Cardiac muscle cell (in vitro differentiated cells and primary cell): ENCODE measurements around the gene PARVB. TPM values are rescaled to one million over a fixed set of nuclear protein-coding genes. Genes with fewer than 3 reads are reported as not detected.
A peak's percentile ranks its signal among the peaks of the same experiment; 100 is the strongest.

Source experiments
- DNase-seq, 2 donors: peaks; one replicate each; pipeline versions ENCODE4 v3.0.0 to v3.0.0-alpha.2; 2010 to 2017; ENCODE audit warnings: low read depth in 1 of 2, low spot score in 1 of 2
- H3K27ac ChIP-seq: fragments of 200-600 bp; sonication (generic); 2 replicates; pipeline ENCODE4 v1.5.1; 2016
- H3K27me3 ChIP-seq: fragments of 200-600 bp; sonication (generic); 2 replicates; pipeline ENCODE4 v1.6.0; 2016; ENCODE audit warnings: control low read depth
- H3K36me3 ChIP-seq: fragments of 200-600 bp; sonication (generic); 2 replicates; pipeline ENCODE4 v1.5.1; 2016; ENCODE audit warnings: control low read depth
- H3K4me1 ChIP-seq: fragments of 200-600 bp; sonication (generic); 2 replicates; pipeline ENCODE4 v1.8.1; 2017; ENCODE audit warnings: low read depth, mild to moderate bottlenecking, mixed run types
- H3K4me3 ChIP-seq: fragments of 200-600 bp; sonication (generic); 2 replicates; pipeline ENCODE4 v1.5.1; 2016; ENCODE audit warnings: mild to moderate bottlenecking
- H3K9me3 ChIP-seq: fragments of 200-600 bp; sonication (generic); 2 replicates; pipeline ENCODE4 v1.5.1; 2017; ENCODE audit warnings: low read depth, mild to moderate bottlenecking, control low read depth
- CTCF ChIP-seq: IDR thresholded peaks from 2 replicates; pipeline ENCODE4 v1.5.1; 2012; ENCODE audit warnings: low read depth, mild to moderate bottlenecking, low read length
- polyA plus RNA-seq: library from polyadenylated mRNA; unstranded; fragments of >200 nt; fragmentation: Nextera tagmentation; extraction: Ambion mirVana; gene quantifications from 2 replicates; pipeline ENCODE4 v1.2.1, GENCODE V29; 2016
- total RNA-seq: library from RNA; depleted of rRNA; stranded (reverse); fragments of >200 nt; gene quantifications from 2 replicates; pipeline ENCODE4 v1.2.3, GENCODE V29; 2016

PARVB gene
- total and polyA plus RNA-seq, 2 experiments from 2014 or later: 30.6 to 46.0 TPM

- no peak overlapping the region for H3K4me3 ChIP-seq
- no peaks in the 10 kb centered on the region for H3K9me3 ChIP-seq
- H3K27me3 ChIP-seq: no peaks in the 10 kb centered on the region
- TF ChIP-seq CTCF: no peak
- DNase-seq: no peak
- no peaks in the 10 kb centered on the region for H3K36me3 ChIP-seq
- no peak overlapping the region for H3K27ac ChIP-seq
- no peaks in the 10 kb centered on the region for H3K4me1 ChIP-seq
Observed at GRCh38 chr22:44132724-44133123, 108.6 kb downstream of the PARVB start.

GRCh38 chr22:44133161-44133560 is 109.1 kb downstream of the PARVB start:
- Histone ChIP-seq H3K27ac (no peak overlapping the region), H3K4me3 (no peak overlapping the region), H3K4me1 (no peaks in the 10 kb centered on the region), H3K9me3 (no peaks in the 10 kb centered on the region), H3K36me3 (no peaks in the 10 kb centered on the region), H3K27me3 (no peaks in the 10 kb centered on the region)
- TF ChIP-seq CTCF: no peak
- no peak for DNase-seq

- no peaks in the 10 kb centered on the region for H3K36me3 ChIP-seq
- peak in 1 of 2 donors; percentile 55 for DNase-seq
- H3K9me3 ChIP-seq: no peaks in the 10 kb centered on the region
- no peak for TF ChIP-seq CTCF
- no peak overlapping the region for H3K27ac ChIP-seq
- no peaks in the 10 kb centered on the region for H3K27me3 ChIP-seq
- no peak overlapping the region for H3K4me3 ChIP-seq
- H3K4me1 ChIP-seq: no peaks in the 10 kb centered on the region
Observed at GRCh38 chr22:44133901-44134571, 109.9 kb downstream of the PARVB start.

DNA sequence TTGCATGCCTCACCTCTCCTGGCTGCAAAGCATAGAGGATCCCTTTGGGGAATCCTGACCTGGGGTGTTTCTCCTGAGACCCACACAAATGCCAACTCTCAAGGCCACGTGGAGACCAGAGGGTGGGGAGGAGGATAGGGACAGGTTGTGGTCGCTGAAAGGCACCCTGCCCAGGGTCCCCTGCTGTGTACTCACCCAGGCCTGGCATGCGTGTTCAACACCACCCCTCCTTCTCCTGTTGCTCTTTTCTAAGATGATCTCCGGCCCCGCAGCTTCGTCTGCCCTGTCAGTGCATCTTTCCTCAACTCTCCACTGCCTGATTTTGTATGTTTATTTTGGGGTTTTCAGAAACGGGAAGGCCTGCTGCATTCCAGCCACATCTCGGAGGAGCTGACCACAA is 112.0 kb downstream of the PARVB start:
- no peak for TF ChIP-seq CTCF
- Histone ChIP-seq H3K4me1 (peaks cover 7% of the 10 kb centered on the region), H3K4me3 (no peak overlapping the region), H3K36me3 (no peaks in the 10 kb centered on the region), H3K27ac (no peak overlapping the region), H3K9me3 (no peaks in the 10 kb centered on the region), H3K27me3 (no peaks in the 10 kb centered on the region)
- DNase-seq: no peak

GRCh38 chr22:44136786-44137185 is 112.7 kb downstream of the PARVB start:
- Histone ChIP-seq H3K4me3 (no peak overlapping the region), H3K27me3 (no peaks in the 10 kb centered on the region), H3K4me1 (peaks cover 7% of the 10 kb centered on the region), H3K9me3 (no peaks in the 10 kb centered on the region), H3K27ac (no peak overlapping the region), H3K36me3 (no peaks in the 10 kb centered on the region)
- no peak for DNase-seq
- TF ChIP-seq CTCF: no peak
